GM23338 (cell line): ENCODE measurements around the gene FMN1. TPM values are rescaled to one million over a fixed set of nuclear protein-coding genes. Genes with fewer than 3 reads are reported as not detected.

Experiments
- ATAC-seq: fragments of 200-7000 bp; cut with Tn5 transposase; 3 replicates; pipeline ENCODE4 v1.9.1; 2020
- DNase-seq: peaks from one replicate; pipeline ENCODE4 v3.0.0-alpha.2; 2015; ENCODE audit warnings: low spot score
- H2AFZ ChIP-seq: fragments of 200-600 bp; sonication (generic); 2 replicates; pipeline ENCODE4 v1.8.0; 2016; ENCODE audit warnings: antibody characterized with exemption, mild to moderate bottlenecking, moderate library complexity
- H3F3A ChIP-seq: fragments of 200-600 bp; sonication (generic); replicated peaks from 2 replicates; pipeline ENCODE4 v1.8.0; 2017; ENCODE audit warnings: antibody characterized with exemption, mixed run types, low read depth
- H3K27ac ChIP-seq: fragments of 200-600 bp; sonication (generic); 2 replicates; pipeline ENCODE4 v1.6.1; 2016; ENCODE audit warnings: low read depth
- H3K27me3 ChIP-seq: fragments of 200-600 bp; sonication (generic); 2 replicates; pipeline ENCODE4 v1.8.0; 2016; ENCODE audit warnings: mild to moderate bottlenecking, mixed run types, moderate library complexity; ENCODE audit not compliant: insufficient read depth
- H3K36me3 ChIP-seq: fragments of 200-600 bp; sonication (generic); 2 replicates; pipeline ENCODE4 v1.8.0; 2016; ENCODE audit warnings: mild to moderate bottlenecking; ENCODE audit not compliant: insufficient read depth
- H3K4me1 ChIP-seq: fragments of 200-600 bp; sonication (generic); 2 replicates; pipeline ENCODE4 v1.8.0; 2016; ENCODE audit warnings: mild to moderate bottlenecking, moderate library complexity; ENCODE audit not compliant: insufficient read depth
- H3K4me2 ChIP-seq: fragments of 200-600 bp; sonication (generic); 2 replicates; pipeline ENCODE4 v1.7.1; 2017; ENCODE audit warnings: mixed run types
- H3K4me3 ChIP-seq: fragments of 200-600 bp; sonication (generic); 2 replicates; pipeline ENCODE4 v1.6.1; 2016; ENCODE audit warnings: mixed run types
- H3K79me2 ChIP-seq: fragments of 200-600 bp; sonication (generic); replicated peaks from 2 replicates; pipeline ENCODE4 v1.8.0; 2017; ENCODE audit warnings: mild to moderate bottlenecking; ENCODE audit not compliant: insufficient read depth
- H3K9me2 ChIP-seq: fragments of 200-600 bp; sonication (generic); 2 replicates; pipeline ENCODE4 v1.8.0; 2017; ENCODE audit not compliant: insufficient read depth
- H4K20me1 ChIP-seq: fragments of 200-600 bp; sonication (generic); replicated peaks from 2 replicates; pipeline ENCODE4 v1.8.0; 2017; ENCODE audit warnings: mild to moderate bottlenecking; ENCODE audit not compliant: insufficient read depth
- H3K27ac Mint-ChIP-seq: 2 replicates; pipeline ENCODE4 v1.8.0; 2020; ENCODE audit warnings: inconsistent platforms, mild to moderate bottlenecking, moderate library complexity, mixed read lengths
- H3K27me3 Mint-ChIP-seq: 3 replicates; pipeline ENCODE4 v1.8.0; 2022; ENCODE audit warnings: low read depth, mild to moderate bottlenecking, moderate library complexity, mixed read lengths, inconsistent platforms; ENCODE audit not compliant: insufficient read depth, poor library complexity
- H3K36me3 Mint-ChIP-seq: 3 replicates; pipeline ENCODE4 v1.8.0; 2021; ENCODE audit warnings: low read depth, mild to moderate bottlenecking, inconsistent platforms, moderate library complexity, mixed read lengths
- H3K4me1 Mint-ChIP-seq: 3 replicates; pipeline ENCODE4 v1.8.0; 2020; ENCODE audit warnings: mild to moderate bottlenecking, inconsistent platforms, mixed read lengths
- H3K4me3 Mint-ChIP-seq: 3 replicates; pipeline ENCODE4 v1.8.0; 2021; ENCODE audit warnings: moderate library complexity, mild to moderate bottlenecking, inconsistent platforms, mixed read lengths
- H3K9me3 Mint-ChIP-seq: 3 replicates; pipeline ENCODE4 v1.8.0; 2020; ENCODE audit warnings: moderate library complexity, mild to moderate bottlenecking, inconsistent platforms, mixed read lengths
- NANOG ChIP-seq: IDR thresholded peaks from 2 replicates; pipeline ENCODE4 v1.6.1; 2016; ENCODE audit warnings: antibody characterized with exemption, borderline replicate concordance
- POLR2AphosphoS5 ChIP-seq: IDR thresholded peaks from 2 replicates; pipeline ENCODE4 v1.6.1; 2016; ENCODE audit warnings: antibody characterized with exemption, low read depth
- ZNF331 ChIP-seq: fragments of 250-450 bp; sonication (Bioruptor Pico); IDR thresholded peaks from 2 replicates; pipeline ENCODE4 v1.5.0; 2020; ENCODE audit warnings: low read depth, mild to moderate bottlenecking, moderate library complexity
- ZNF462 ChIP-seq: fragments of 250-450 bp; sonication (Bioruptor Pico); IDR thresholded peaks from 2 replicates; pipeline ENCODE4 v1.5.0; 2020; ENCODE audit warnings: mild to moderate bottlenecking, moderate library complexity
- polyA plus RNA-seq: library from polyadenylated mRNA; unstranded; fragments of >200 nt; fragmentation: Nextera tagmentation; extraction: Ambion mirVana; gene quantifications from 2 replicates; pipeline ENCODE4 v1.2.1, GENCODE V29; 2016
- total RNA-seq: library from RNA; depleted of rRNA; stranded (reverse); fragments of >200 nt; shearing (Covaris generic); gene quantifications from 2 replicates; pipeline ENCODE4 v1.2.3, GENCODE V29; 2014
- TF ChIP-seq, protein P1 (sequence below), 2 experiments: fragments of 200-600 bp in 1 of 2; sonication (generic) in 1 of 2; conservative IDR thresholded peaks; 2 replicates each; pipeline versions ENCODE4 v1.5.1 to v1.6.1; 2016 to 2017; ENCODE audit warnings: antibody characterized with exemption in 2 of 2, low read depth in 2 of 2, mild to moderate bottlenecking in 2 of 2, moderate library complexity in 1 of 2

Gene FMN1
- total and polyA plus RNA-seq, 2 experiments from 2014 or later: 1.2 to 1.6 TPM

- Histone ChIP-seq H3K27me3 (no peaks in the 10 kb centered on the region), H3K4me3 (no peak overlapping the region), H3K4me2 (no peak overlapping the region), H3F3A (no peaks in the 10 kb centered on the region), H3K27ac (no peak overlapping the region), H2AFZ (no peak overlapping the region), H4K20me1 (no peaks in the 10 kb centered on the region), H3K79me2 (no peaks in the 10 kb centered on the region), H3K36me3 (no peaks in the 10 kb centered on the region), H3K4me1 (no peaks in the 10 kb centered on the region), H3K9me2 (no peaks in the 10 kb centered on the region)
- H3K36me3 Mint-ChIP-seq: no peaks in the 10 kb centered on the region
- ATAC-seq: no peak
- no peaks in the 10 kb centered on the region for H3K4me1 Mint-ChIP-seq
- no peak for TF ChIP-seq NANOG
- no peak for TF ChIP-seq ZNF462 (CRISPR knock-in tag)
- TF ChIP-seq, protein P1, sequence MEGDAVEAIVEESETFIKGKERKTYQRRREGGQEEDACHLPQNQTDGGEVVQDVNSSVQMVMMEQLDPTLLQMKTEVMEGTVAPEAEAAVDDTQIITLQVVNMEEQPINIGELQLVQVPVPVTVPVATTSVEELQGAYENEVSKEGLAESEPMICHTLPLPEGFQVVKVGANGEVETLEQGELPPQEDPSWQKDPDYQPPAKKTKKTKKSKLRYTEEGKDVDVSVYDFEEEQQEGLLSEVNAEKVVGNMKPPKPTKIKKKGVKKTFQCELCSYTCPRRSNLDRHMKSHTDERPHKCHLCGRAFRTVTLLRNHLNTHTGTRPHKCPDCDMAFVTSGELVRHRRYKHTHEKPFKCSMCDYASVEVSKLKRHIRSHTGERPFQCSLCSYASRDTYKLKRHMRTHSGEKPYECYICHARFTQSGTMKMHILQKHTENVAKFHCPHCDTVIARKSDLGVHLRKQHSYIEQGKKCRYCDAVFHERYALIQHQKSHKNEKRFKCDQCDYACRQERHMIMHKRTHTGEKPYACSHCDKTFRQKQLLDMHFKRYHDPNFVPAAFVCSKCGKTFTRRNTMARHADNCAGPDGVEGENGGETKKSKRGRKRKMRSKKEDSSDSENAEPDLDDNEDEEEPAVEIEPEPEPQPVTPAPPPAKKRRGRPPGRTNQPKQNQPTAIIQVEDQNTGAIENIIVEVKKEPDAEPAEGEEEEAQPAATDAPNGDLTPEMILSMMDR (conservative IDR thresholded peaks at IDR 0.05; ENCODE audit: low read depth in 2 of 2): no peak
- TF ChIP-seq POLR2AphosphoS5: no peak
- DNase-seq: no peak
- H3K27me3 Mint-ChIP-seq: no peaks in the 10 kb centered on the region
- H3K27ac Mint-ChIP-seq: no peak overlapping the region
- H3K9me3 Mint-ChIP-seq: peaks cover 5% of the 10 kb centered on the region; the same call in 1 of the 3 replicates
- no peak overlapping the region for H3K4me3 Mint-ChIP-seq
These were observed 429.3 kb downstream of the FMN1 start for GRCh38 chr15:32765236-32765635.

DNA sequence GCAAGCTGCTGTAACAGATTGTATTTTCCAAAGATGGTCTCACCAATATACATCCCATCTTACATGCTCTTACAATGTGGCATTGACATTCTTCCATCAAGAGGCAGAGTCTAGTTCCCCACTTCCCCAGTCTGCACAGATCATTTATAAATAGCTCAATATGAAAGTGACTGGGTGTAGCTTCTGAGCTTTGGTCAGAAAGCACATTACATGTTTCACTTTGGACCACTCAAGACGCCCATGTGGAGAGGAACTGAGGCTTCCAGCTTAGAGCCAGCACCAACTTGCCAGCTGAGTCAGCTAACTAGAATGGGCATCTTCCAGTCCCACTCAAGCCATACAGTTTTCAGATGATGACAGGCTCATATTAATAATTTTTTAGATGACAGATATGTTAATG lies 431.2 kb downstream of the FMN1 start:
- no peaks in the 10 kb centered on the region for H3K4me1 ChIP-seq
- H3F3A ChIP-seq: no peaks in the 10 kb centered on the region
- Mint-ChIP-seq H3K9me3 (peaks cover 5% of the 10 kb centered on the region; the same call in 1 of the 3 replicates), H3K36me3 (no peaks in the 10 kb centered on the region), H3K4me3 (no peak overlapping the region), H3K27me3 (no peaks in the 10 kb centered on the region), H3K4me1 (no peaks in the 10 kb centered on the region), H3K27ac (no peak overlapping the region)
- H4K20me1 ChIP-seq: no peaks in the 10 kb centered on the region
- no peaks in the 10 kb centered on the region for H3K9me2 ChIP-seq
- no peaks in the 10 kb centered on the region for H3K27me3 ChIP-seq
- no peak overlapping the region for H2AFZ ChIP-seq
- H3K36me3 ChIP-seq: no peaks in the 10 kb centered on the region
- H3K4me3 ChIP-seq: no peak overlapping the region
- H3K79me2 ChIP-seq: no peaks in the 10 kb centered on the region
- no peak overlapping the region for H3K27ac ChIP-seq
- no peak overlapping the region for H3K4me2 ChIP-seq
- ATAC-seq: no peak
- TF ChIP-seq ZNF331 (CRISPR knock-in tag): no peak
- DNase-seq: no peak
